Occipital lobe (tissue), 2 donors: ENCODE measurements around the gene RHPN2. TPM values are rescaled to one million over a fixed set of nuclear protein-coding genes. Genes with fewer than 3 reads are reported as not detected.
A peak's percentile ranks its signal among the peaks of the same experiment; 100 is the strongest.
"Not testable (repeated sequence)": the region's sequence is repeated elsewhere in the genome, so short reads cannot be mapped to it uniquely, and the experiment has no call there.

Source experiments
- DNase-seq: peaks from one replicate; lab custom pipeline; 2025; lab: John Stamatoyannopoulos, UW
- total RNA-seq: library from RNA; depleted of rRNA; stranded (reverse); fragments of >200 nt; gene quantifications from one replicate; pipeline ENCODE4 v1.2.3, GENCODE V29; 2014

Gene RHPN2
- total RNA-seq, 1 donor from 2014 or later = 3.0 TPM

- DNase-seq = no peak
These were observed 34.9 kb downstream of the RHPN2 start for GRCh38 chr19:33029746-33030303.

- not testable (repeated sequence) for DNase-seq
These were observed 38.1 kb downstream of the RHPN2 start for GRCh38 chr19:33026602-33027001.

- DNase-seq = not testable (repeated sequence)
These were observed 39.0 kb downstream of the RHPN2 start for GRCh38 chr19:33025468-33026238.

- DNase-seq = no peak
These were observed 40.3 kb downstream of the RHPN2 start for GRCh38 chr19:33024398-33024797.

- no peak for DNase-seq
These were observed 42.1 kb downstream of the RHPN2 start for GRCh38 chr19:33022472-33023116.

GRCh38 chr19:33010891-33011290 is 53.8 kb downstream of the RHPN2 start:
- DNase-seq = not testable (repeated sequence)

- DNase-seq = no peak
These were observed 56.0 kb downstream of the RHPN2 start for GRCh38 chr19:33008738-33009137.

GRCh38 chr19:33005440-33005839 is 59.2 kb downstream of the RHPN2 start:
- DNase-seq = no peak

- not testable (repeated sequence) for DNase-seq
These were observed 61.2 kb downstream of the RHPN2 start for GRCh38 chr19:33003424-33004024.

- peak; percentile 2 for DNase-seq
These were observed 62.4 kb downstream of the RHPN2 start for GRCh38 chr19:33002126-33002865.

- no peak for DNase-seq
These were observed 63.8 kb downstream of the RHPN2 start for GRCh38 chr19:33000910-33001309.

GRCh38 chr19:33000510-33000909 is 64.2 kb downstream of the RHPN2 start:
- DNase-seq = no peak

GRCh38 chr19:32998722-32999121 is 66.0 kb downstream of the RHPN2 start:
- no peak for DNase-seq

- no peak for DNase-seq
These were observed 66.9 kb downstream of the RHPN2 start for GRCh38 chr19:32997716-32998355.

GRCh38 chr19:32997061-32997464 is 67.6 kb downstream of the RHPN2 start:
- not testable (repeated sequence) for DNase-seq

GRCh38 chr19:32995966-32996365 is 68.7 kb downstream of the RHPN2 start:
- not testable (repeated sequence) for DNase-seq

GRCh38 chr19:32988724-32989123 is 76.0 kb downstream of the RHPN2 start:
- no peak for DNase-seq

GRCh38 chr19:32988254-32988653 is 76.4 kb downstream of the RHPN2 start:
- DNase-seq = not testable (repeated sequence)

- not testable (repeated sequence) for DNase-seq
These were observed 82.2 kb downstream of the RHPN2 start for GRCh38 chr19:32982488-32982887.

- DNase-seq = not testable (repeated sequence)
These were observed 84.9 kb downstream of the RHPN2 start for GRCh38 chr19:32979807-32980206.

GRCh38 chr19:32977813-32978212 is 86.9 kb downstream of the RHPN2 start:
- DNase-seq = not testable (repeated sequence)
